ENCODE measurements around the gene MAPK8IP3. TPM values are rescaled to one million over a fixed set of nuclear protein-coding genes. Genes with fewer than 3 reads are reported as not detected.

MAPK8IP3 gene
- total RNA-seq, 2 donors from 2014 or later = 59.9 to 106 TPM

- ATAC-seq (replicated peaks) = no peak
- Mint-ChIP-seq H3K36me3 (ENCODE audit: low read depth) (peaks cover 33% of the 10 kb centered on the region), H3K9me3 (no peaks in the 10 kb centered on the region), H3K4me3 (no peak overlapping the region), H3K27ac (no peak overlapping the region), H3K27me3 (no peaks in the 10 kb centered on the region), H3K4me1 (no peaks in the 10 kb centered on the region)
These were observed 59.8 kb downstream of the MAPK8IP3 start for GRCh38 chr16:1765826-1766225.

GRCh38 chr16:1766231-1766630 is 60.2 kb downstream of the MAPK8IP3 start:
- no peak for ATAC-seq (replicated peaks)
- H3K27ac Mint-ChIP-seq = no peak overlapping the region
- H3K4me1 Mint-ChIP-seq = no peaks in the 10 kb centered on the region
- no peaks in the 10 kb centered on the region for H3K9me3 Mint-ChIP-seq
- H3K27me3 Mint-ChIP-seq = no peaks in the 10 kb centered on the region
- H3K4me3 Mint-ChIP-seq = no peak overlapping the region
- peaks cover 29% of the 10 kb centered on the region for H3K36me3 Mint-ChIP-seq (ENCODE audit: low read depth)

GRCh38 chr16:1766701-1767100 is 60.7 kb downstream of the MAPK8IP3 start:
- Mint-ChIP-seq H3K4me1 (peaks cover under 1% of the 10 kb centered on the region), H3K4me3 (no peak overlapping the region), H3K27me3 (no peaks in the 10 kb centered on the region), H3K27ac (no peak overlapping the region), H3K9me3 (no peaks in the 10 kb centered on the region), H3K36me3 (ENCODE audit: low read depth) (peaks cover 28% of the 10 kb centered on the region)
- no peak for ATAC-seq (replicated peaks)

- Mint-ChIP-seq H3K27ac (no peak overlapping the region), H3K4me1 (peaks cover 7% of the 10 kb centered on the region), H3K36me3 (ENCODE audit: low read depth) (peaks cover 35% of the 10 kb centered on the region), H3K27me3 (no peaks in the 10 kb centered on the region), H3K9me3 (no peaks in the 10 kb centered on the region), H3K4me3 (no peak overlapping the region)
- no peak for ATAC-seq (replicated peaks)
These were observed 61.4 kb downstream of the MAPK8IP3 start for GRCh38 chr16:1767116-1767994.

GRCh38 chr16:1768061-1768766 is 62.2 kb downstream of the MAPK8IP3 start:
- Mint-ChIP-seq H3K27me3 (no peaks in the 10 kb centered on the region), H3K9me3 (no peaks in the 10 kb centered on the region), H3K36me3 (ENCODE audit: low read depth) (peaks cover 36% of the 10 kb centered on the region), H3K4me3 (no peak overlapping the region), H3K4me1 (peaks cover 7% of the 10 kb centered on the region), H3K27ac (peak overlapping the region; percentile 25)
- ATAC-seq (replicated peaks) = no peak

GRCh38 chr16:1768767-1769401 is 62.9 kb downstream of the MAPK8IP3 start:
- Mint-ChIP-seq H3K27ac (no peak overlapping the region), H3K4me1 (peaks cover 7% of the 10 kb centered on the region), H3K9me3 (no peaks in the 10 kb centered on the region), H3K27me3 (no peaks in the 10 kb centered on the region), H3K36me3 (ENCODE audit: low read depth) (peaks cover 36% of the 10 kb centered on the region), H3K4me3 (no peak overlapping the region)
- ATAC-seq (replicated peaks) = no peak

GRCh38 chr16:1769402-1770300 is 63.7 kb downstream of the MAPK8IP3 start:
- Mint-ChIP-seq H3K4me3 (peak overlapping the region; percentile 100), H3K4me1 (peaks cover 7% of the 10 kb centered on the region), H3K27ac (peak overlapping the region; percentile 78), H3K9me3 (no peaks in the 10 kb centered on the region), H3K36me3 (ENCODE audit: low read depth) (peaks cover 36% of the 10 kb centered on the region), H3K27me3 (no peaks in the 10 kb centered on the region)
- no peak for ATAC-seq (replicated peaks)

GRCh38 chr16:1770328-1771187 is 64.6 kb downstream of the MAPK8IP3 start:
- peaks cover 7% of the 10 kb centered on the region for H3K4me1 Mint-ChIP-seq
- peak overlapping the region; percentile 78 for H3K27ac Mint-ChIP-seq
- no peaks in the 10 kb centered on the region for H3K9me3 Mint-ChIP-seq
- H3K27me3 Mint-ChIP-seq = no peaks in the 10 kb centered on the region
- peaks cover 36% of the 10 kb centered on the region for H3K36me3 Mint-ChIP-seq (ENCODE audit: low read depth)
- peak overlapping the region; percentile 100 for H3K4me3 Mint-ChIP-seq
- ATAC-seq (replicated peaks) = peak; percentile 38

GRCh38 chr16:1771188-1771863 is 65.3 kb downstream of the MAPK8IP3 start, which contains the start of gene NME3:
Gene NME3, minus strand, starts transcription at chr16:1771543. Its CDS starts 9 bp downstream, at chr16:1771534.
- Mint-ChIP-seq H3K4me1 (peaks cover 7% of the 10 kb centered on the region), H3K36me3 (ENCODE audit: low read depth) (peaks cover 36% of the 10 kb centered on the region), H3K27ac (peak within 1 kb of the TSS; percentile 99), H3K4me3 (peak within 1 kb of the TSS; percentile 100), H3K27me3 (no peaks in the 10 kb centered on the region), H3K9me3 (no peaks in the 10 kb centered on the region)
- peak; percentile 63 for ATAC-seq (replicated peaks)

GRCh38 chr16:1771864-1772361 is 65.9 kb downstream of the MAPK8IP3 start:
- Mint-ChIP-seq H3K4me3 (peak overlapping the region; percentile 100), H3K36me3 (ENCODE audit: low read depth) (peaks cover 36% of the 10 kb centered on the region), H3K27me3 (no peaks in the 10 kb centered on the region), H3K27ac (peak overlapping the region; percentile 99), H3K9me3 (no peaks in the 10 kb centered on the region), H3K4me1 (peaks cover 7% of the 10 kb centered on the region)
- ATAC-seq (replicated peaks) = no peak

GRCh38 chr16:1772362-1772907 is 66.4 kb downstream of the MAPK8IP3 start, which contains the start of gene EME2:
Gene EME2, plus strand, starts transcription at chr16:1772810. Its CDS starts 418 bp downstream, at chr16:1773228.
- peaks cover 7% of the 10 kb centered on the region for H3K4me1 Mint-ChIP-seq
- ATAC-seq (replicated peaks) = peak; percentile 31
- no peaks in the 10 kb centered on the region for H3K9me3 Mint-ChIP-seq
- H3K36me3 Mint-ChIP-seq (ENCODE audit: low read depth) = peaks cover 31% of the 10 kb centered on the region
- H3K4me3 Mint-ChIP-seq = peak within 1 kb of the TSS; percentile 100
- no peaks in the 10 kb centered on the region for H3K27me3 Mint-ChIP-seq
- peak within 1 kb of the TSS; percentile 99 for H3K27ac Mint-ChIP-seq

Data from activated T-helper 17 cell treated with anti-CD3 and anti-CD28 coated beads, Interleukin-2, amount 50 U/mL, for 72 hours (primary cell).